A549 treated with CORT108297 at 1 μM for 4 hours (cell line): Measurements from ENCODE around the gene DUSP22. TPM values are rescaled to one million over a fixed set of nuclear protein-coding genes. Genes with fewer than 3 reads are reported as not detected.

Experiments used
- total RNA-seq: library from RNA; stranded (reverse); fragments of 200-300 nt; extraction: Qiagen RNA extraction; gene quantifications from 5 replicates; pipeline ENCODE4 v1.2.3, GENCODE V29; 2022

Gene DUSP22, protein sequence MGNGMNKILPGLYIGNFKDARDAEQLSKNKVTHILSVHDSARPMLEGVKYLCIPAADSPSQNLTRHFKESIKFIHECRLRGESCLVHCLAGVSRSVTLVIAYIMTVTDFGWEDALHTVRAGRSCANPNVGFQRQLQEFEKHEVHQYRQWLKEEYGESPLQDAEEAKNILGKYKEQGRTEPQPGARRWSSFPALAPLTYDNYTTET
- 11.5 to 14.9 TPM (median 13.4 TPM) in 5 replicates for total RNA-seq

DNA sequence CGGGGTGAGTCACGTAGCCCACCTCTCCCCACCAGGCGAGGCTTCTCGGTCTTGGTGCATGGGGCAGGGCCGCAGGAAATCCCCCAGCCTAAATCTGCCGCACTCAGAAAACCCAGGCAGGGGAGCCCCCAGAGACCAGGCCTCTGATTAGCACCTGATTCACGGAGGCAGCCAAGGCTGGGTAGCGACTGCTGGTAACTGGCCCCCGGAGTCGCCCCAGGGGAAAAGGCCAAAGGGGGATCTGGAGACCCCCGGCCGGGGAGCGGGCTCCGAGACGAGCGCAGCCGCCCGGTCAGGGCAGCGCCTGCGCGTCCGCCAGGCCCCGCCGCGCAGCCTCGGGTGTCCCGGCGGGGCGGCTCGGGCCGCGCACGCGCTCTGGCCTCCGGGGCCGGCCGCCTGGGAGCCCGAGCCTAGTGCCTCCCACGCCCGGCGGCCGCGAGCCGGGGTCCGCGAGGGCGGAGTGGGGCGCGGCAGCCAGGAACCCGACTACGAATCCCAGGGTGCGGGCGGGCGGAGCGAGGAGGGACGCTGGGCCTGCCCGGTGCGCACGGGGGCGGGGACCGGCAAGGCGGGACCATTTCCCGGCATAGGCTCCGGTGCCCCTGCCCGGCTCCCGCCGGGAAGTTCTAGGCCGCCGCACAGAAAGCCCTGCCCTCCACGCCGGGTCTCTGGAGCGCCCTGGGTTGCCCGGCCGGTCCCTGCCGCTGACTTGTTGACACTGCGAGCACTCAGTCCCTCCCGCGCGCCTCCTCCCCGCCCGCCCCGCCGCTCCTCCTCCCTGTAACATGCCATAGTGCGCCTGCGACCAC, at the start of gene DUSP22:
TSS of gene DUSP22 (plus strand) at position 791 of the 809 bp plus-strand sequence. CDS start 53 bp downstream, outside the sequence.

GRCh38 chr6:391559-392440, 99.5 kb downstream of the DUSP22 start, which contains the start of gene IRF4:
TSS of gene IRF4 (plus strand) at chr6:391752. CDS start at chr6:393153, 1,401 bp downstream.

Other genes starting within 250 kb of the DUSP22 start
- 0.13 to 0.45 TPM (median 0.14 TPM) in 5 replicates for gene IRF4, start 99.3 kb downstream of the DUSP22 start, total RNA-seq